Stimulated activated effector memory CD8-positive, alpha-beta T cell treated with anti-CD3 and anti-CD28 coated beads, Interleukin-12 subunit alpha, Interleukin-12 subunit beta, amount 100 ng/mL, for 72 hours (primary cell): ENCODE measurements around the gene PTPRA.

Experiments used
- ATAC-seq: fragments of 150-1000 bp; cut with Tn5 transposase; 2 replicates; pipeline ENCODE4 v1.10.0; 2021
- DNase-seq, 2 donors: peaks; one replicate each; pipeline ENCODE4 v3.0.0; 2021 to 2022; ENCODE audit warnings: low spot score in 2 of 2
- H3K27ac Mint-ChIP-seq: one replicate; pipeline ENCODE4 v1.8.0; 2022; ENCODE audit warnings: mild to moderate bottlenecking, mixed read lengths
- H3K36me3 Mint-ChIP-seq: one replicate; pipeline ENCODE4 v1.8.0; 2022; ENCODE audit warnings: mild to moderate bottlenecking, mixed read lengths
- H3K4me1 Mint-ChIP-seq: one replicate; pipeline ENCODE4 v1.8.0; 2022; ENCODE audit warnings: mixed read lengths
- H3K4me3 Mint-ChIP-seq: one replicate; pipeline ENCODE4 v1.8.0; 2022; ENCODE audit warnings: mild to moderate bottlenecking, mixed read lengths
- H3K9me3 Mint-ChIP-seq: one replicate; pipeline ENCODE4 v1.8.0; 2022; ENCODE audit warnings: mixed read lengths

The PTPRA gene

GRCh38 chr20:2871111-2871465, 2.2 kb upstream of the PTPRA start:
- Mint-ChIP-seq H3K4me1 (peaks cover 59% of the 10 kb centered on the region), H3K27ac (peak overlapping the region; percentile 75)

DNA sequence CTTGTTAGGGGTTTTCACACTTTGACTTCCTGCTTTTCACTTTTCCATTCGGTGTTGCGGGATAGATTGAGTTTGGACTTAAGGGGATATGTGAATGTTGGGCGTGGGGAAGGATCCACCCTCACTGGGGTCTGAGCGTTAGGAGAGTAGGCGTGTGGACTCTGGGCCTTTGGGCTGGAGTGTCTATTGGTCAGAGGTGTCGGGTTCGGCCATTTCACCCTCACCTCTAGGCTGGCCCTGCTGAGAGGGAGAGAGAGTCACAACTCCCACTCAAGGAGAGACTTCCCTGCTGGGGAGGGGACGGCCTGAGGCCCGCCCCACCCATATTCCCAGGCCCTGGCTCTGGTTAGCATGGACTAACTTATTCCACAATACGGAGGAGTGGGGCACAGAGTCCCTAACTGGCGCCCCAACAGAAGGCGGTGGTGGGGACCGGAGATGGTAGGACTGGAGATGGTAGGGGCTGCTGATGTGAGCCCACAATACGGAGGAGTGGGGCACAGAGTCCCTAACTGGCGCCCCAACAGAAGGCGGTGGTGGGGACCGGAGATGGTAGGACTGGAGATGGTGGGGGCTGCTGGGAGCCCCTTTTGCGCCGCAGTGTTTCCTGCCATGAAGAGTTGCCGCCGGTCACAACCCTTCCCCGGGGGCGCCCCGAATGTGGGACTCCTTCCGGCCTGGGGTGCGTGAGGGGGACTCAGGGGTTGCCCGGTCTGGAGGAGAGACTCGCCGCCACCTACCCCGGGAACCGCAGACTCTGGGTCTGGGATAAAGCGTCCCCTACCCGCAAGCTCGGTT, 1.4 kb upstream of the PTPRA start:
- Mint-ChIP-seq H3K4me3 (peak overlapping the region; percentile 93), H3K4me1 (peaks cover 61% of the 10 kb centered on the region), H3K9me3 (no peaks in the 10 kb centered on the region), H3K36me3 (peaks cover 32% of the 10 kb centered on the region), H3K27ac (peak overlapping the region; percentile 75)
- peak; percentile 1 for ATAC-seq
- DNase-seq: peak in 1 of 2 donors; percentile 16

More at GRCh38 chr20:2871111-2871465, 2.2 kb upstream of the PTPRA start:
- DNase-seq (no peak), ATAC-seq (no peak)
- peak overlapping the region; percentile 93 for H3K4me3 Mint-ChIP-seq
- peaks cover 32% of the 10 kb centered on the region for H3K36me3 Mint-ChIP-seq
- H3K9me3 Mint-ChIP-seq: no peaks in the 10 kb centered on the region

DNA sequence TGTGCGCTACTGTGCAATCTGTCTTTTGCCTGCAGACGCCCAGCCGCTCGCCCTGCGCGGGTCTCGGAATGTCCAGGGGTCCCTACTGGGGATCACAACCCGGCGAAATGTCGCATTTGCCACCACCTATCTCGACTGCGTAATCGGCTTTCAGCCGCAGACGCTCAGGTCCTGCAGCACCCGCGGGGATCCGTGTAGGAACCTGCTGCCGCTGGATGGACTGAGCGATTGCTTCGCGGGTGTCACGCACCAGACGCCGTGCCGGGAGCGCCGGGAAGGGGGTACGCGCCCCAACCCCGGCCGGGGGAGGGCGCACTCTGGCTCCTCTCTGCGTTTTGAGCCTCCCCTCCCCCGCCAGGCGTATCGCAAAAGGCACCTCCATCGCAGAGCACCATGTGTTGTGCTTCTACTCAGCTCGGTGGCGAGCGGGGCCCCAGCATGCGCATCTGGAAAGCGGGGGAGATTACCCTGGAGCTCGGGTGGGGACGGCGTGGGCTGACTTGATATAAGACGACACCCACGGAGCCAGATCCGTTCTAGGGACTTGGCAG, 747 bp upstream of the PTPRA start:
- Mint-ChIP-seq H3K4me3 (peak overlapping the region; percentile 93), H3K27ac (peak overlapping the region; percentile 89), H3K4me1 (peaks cover 56% of the 10 kb centered on the region), H3K9me3 (no peaks in the 10 kb centered on the region), H3K36me3 (peaks cover 32% of the 10 kb centered on the region)
- ATAC-seq (peak; percentile 61), DNase-seq (peak; percentile 61 to 86)

DNA sequence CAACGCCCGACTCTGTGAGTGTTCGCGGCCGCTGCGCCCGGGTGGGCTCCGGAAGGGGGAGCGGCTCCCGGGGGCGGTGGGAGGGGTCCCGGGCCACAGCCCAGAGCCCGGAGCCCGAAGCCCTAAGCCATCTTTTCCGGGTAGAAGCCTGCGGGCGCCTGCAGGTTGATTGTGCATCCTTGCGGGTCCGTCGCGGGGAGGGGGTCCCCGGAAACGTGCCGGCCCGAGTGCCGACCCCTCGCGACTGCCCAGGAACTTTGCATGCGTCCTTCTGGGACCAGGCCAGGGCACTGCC, 413 bp downstream of the PTPRA start:
- Mint-ChIP-seq H3K27ac (peak overlapping the region; percentile 91), H3K9me3 (no peaks in the 10 kb centered on the region), H3K36me3 (peaks cover 36% of the 10 kb centered on the region), H3K4me1 (peaks cover 58% of the 10 kb centered on the region), H3K4me3 (peak overlapping the region; percentile 93)
- DNase-seq (peak; percentile 54 to 84), ATAC-seq (no peak)

- no peak for DNase-seq
- peak overlapping the region; percentile 91 for H3K27ac Mint-ChIP-seq
- peaks cover 64% of the 10 kb centered on the region for H3K4me1 Mint-ChIP-seq
- no peak for ATAC-seq
- peak overlapping the region; percentile 93 for H3K4me3 Mint-ChIP-seq
- no peaks in the 10 kb centered on the region for H3K9me3 Mint-ChIP-seq
- peaks cover 36% of the 10 kb centered on the region for H3K36me3 Mint-ChIP-seq
These were observed 1.2 kb downstream of the PTPRA start for GRCh38 chr20:2874456-2874855.

DNA sequence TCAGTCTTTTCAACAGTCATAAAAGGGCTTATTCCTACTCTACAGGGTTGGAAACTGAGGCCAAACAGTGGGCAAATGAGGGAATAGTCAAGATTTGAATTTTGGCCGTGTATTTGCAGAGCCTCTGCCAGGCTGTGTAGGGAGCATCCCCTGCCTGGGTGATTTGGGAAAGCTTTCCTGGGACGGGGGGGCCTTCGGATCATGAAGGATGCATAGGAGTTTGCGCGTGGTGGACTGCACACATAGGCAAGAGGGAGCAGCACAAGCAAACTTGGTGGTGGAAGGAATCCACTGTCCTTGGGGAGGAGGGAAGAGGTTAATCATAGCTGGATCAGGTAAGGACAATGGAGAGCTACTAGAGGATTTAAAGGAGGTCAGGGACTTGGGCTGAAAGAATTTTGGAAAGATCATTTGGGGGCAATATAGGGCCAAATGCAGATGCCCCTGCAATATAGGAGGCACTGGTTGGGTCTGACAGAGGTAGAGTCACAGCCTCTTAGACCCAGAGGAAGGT, 2.5 kb downstream of the PTPRA start:
- Mint-ChIP-seq H3K4me1 (peaks cover 68% of the 10 kb centered on the region), H3K27ac (no peak overlapping the region)

GRCh38 chr20:2878515-2878914, 5.2 kb downstream of the PTPRA start:
- H3K36me3 Mint-ChIP-seq: peaks cover 34% of the 10 kb centered on the region
- H3K9me3 Mint-ChIP-seq: no peaks in the 10 kb centered on the region
- DNase-seq: no peak
- no peak for ATAC-seq
- peaks cover 56% of the 10 kb centered on the region for H3K4me1 Mint-ChIP-seq
- peak overlapping the region; percentile 20 for H3K27ac Mint-ChIP-seq
- no peak overlapping the region for H3K4me3 Mint-ChIP-seq

More for the DNA sequence above, 2.5 kb downstream of the PTPRA start:
- DNase-seq: no peak
- no peak for ATAC-seq
- H3K4me3 Mint-ChIP-seq: peak overlapping the region; percentile 93
- peaks cover 36% of the 10 kb centered on the region for H3K36me3 Mint-ChIP-seq
- H3K9me3 Mint-ChIP-seq: no peaks in the 10 kb centered on the region

DNA sequence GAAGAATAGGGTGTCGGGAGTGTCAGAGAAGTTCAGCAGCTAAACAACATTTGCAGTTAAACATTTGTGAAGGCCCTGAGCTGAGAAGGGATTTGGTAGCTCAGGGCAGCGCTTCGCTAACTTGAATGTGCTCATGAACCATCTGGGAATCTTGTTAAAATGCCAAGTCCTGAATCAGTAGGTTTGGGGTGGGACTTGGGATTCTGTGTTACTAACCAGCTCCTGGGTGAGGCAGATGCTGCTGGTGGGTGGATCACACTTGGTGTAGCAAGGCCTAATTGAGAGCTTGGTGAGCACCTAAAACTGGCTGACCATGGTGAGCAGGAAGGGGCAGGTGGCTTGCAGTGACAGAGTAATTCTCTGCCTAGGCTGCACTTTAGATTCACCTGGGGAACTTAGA, 5.9 kb downstream of the PTPRA start:
- peak overlapping the region; percentile 20 for H3K27ac Mint-ChIP-seq
- no peak for ATAC-seq

GRCh38 chr20:2880650-2881049, 7.4 kb downstream of the PTPRA start:
- H3K4me1 Mint-ChIP-seq: peaks cover 63% of the 10 kb centered on the region
- DNase-seq (no peak), ATAC-seq (no peak)
- no peaks in the 10 kb centered on the region for H3K9me3 Mint-ChIP-seq
- H3K27ac Mint-ChIP-seq: no peak overlapping the region
- H3K4me3 Mint-ChIP-seq: no peak overlapping the region
- peaks cover 32% of the 10 kb centered on the region for H3K36me3 Mint-ChIP-seq

More for the DNA sequence above, 5.9 kb downstream of the PTPRA start:
- Mint-ChIP-seq H3K36me3 (peaks cover 39% of the 10 kb centered on the region), H3K9me3 (no peaks in the 10 kb centered on the region), H3K4me3 (no peak overlapping the region), H3K4me1 (peaks cover 62% of the 10 kb centered on the region)
- no peak for DNase-seq

GRCh38 chr20:2883726-2884637, 10.7 kb downstream of the PTPRA start:
- H3K27ac Mint-ChIP-seq: peak overlapping the region; percentile 4
- peaks cover 28% of the 10 kb centered on the region for H3K36me3 Mint-ChIP-seq
- peaks cover 64% of the 10 kb centered on the region for H3K4me1 Mint-ChIP-seq
- DNase-seq (no peak), ATAC-seq (peak; percentile 55)
- H3K9me3 Mint-ChIP-seq: no peaks in the 10 kb centered on the region
- H3K4me3 Mint-ChIP-seq: peak overlapping the region; percentile 40

GRCh38 chr20:2887715-2888114, 14.4 kb downstream of the PTPRA start:
- Mint-ChIP-seq H3K4me3 (no peak overlapping the region), H3K4me1 (peaks cover 76% of the 10 kb centered on the region), H3K27ac (peak overlapping the region; percentile 32), H3K36me3 (peaks cover 23% of the 10 kb centered on the region), H3K9me3 (no peaks in the 10 kb centered on the region)
- ATAC-seq (no peak), DNase-seq (peak in 1 of 2 donors; percentile 45)

DNA sequence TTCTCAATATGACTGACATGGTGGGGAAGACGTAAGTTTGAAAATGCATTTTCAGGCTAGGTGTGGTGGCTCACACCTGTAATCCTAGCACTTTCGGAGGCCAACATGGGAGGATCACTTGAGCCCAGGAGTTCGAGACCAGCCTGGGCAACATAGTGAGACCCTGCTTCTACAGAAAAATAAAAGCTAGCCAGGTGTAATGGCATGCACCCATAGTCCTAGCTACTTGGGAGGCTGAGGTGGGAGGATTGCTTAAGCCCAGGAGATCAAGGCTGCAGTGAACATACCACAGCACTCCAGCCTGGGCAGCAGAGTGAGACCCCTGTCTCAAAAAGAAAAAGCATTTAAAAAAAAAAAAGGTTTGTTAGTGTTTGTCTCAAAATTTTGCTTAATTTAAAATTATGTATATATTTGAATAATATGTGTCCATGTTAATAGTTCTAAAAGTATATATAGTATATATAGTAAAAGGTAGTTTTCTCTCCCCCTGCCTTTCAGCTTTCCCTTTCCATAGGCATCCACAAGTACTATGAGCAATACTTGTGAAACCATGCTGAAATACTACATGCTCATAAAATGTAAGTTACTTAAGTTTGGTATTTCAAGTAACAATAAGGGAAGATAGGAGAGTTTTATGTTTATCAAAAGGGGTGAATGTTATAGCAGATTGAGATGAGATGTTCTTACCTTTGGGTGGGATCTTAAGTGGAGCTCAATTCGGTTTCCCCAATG, 15.1 kb downstream of the PTPRA start:
- Mint-ChIP-seq H3K9me3 (no peaks in the 10 kb centered on the region), H3K4me1 (peaks cover 79% of the 10 kb centered on the region), H3K4me3 (no peak overlapping the region), H3K27ac (peak overlapping the region; percentile 32), H3K36me3 (peaks cover 19% of the 10 kb centered on the region)
- no peak for DNase-seq
- no peak for ATAC-seq

- DNase-seq (no peak), ATAC-seq (no peak)
- H3K36me3 Mint-ChIP-seq: peaks cover 13% of the 10 kb centered on the region
- H3K4me1 Mint-ChIP-seq: peaks cover 75% of the 10 kb centered on the region
- no peak overlapping the region for H3K27ac Mint-ChIP-seq
- H3K9me3 Mint-ChIP-seq: no peaks in the 10 kb centered on the region
- H3K4me3 Mint-ChIP-seq: no peak overlapping the region
These were observed 15.9 kb downstream of the PTPRA start for GRCh38 chr20:2889209-2889608.

DNA sequence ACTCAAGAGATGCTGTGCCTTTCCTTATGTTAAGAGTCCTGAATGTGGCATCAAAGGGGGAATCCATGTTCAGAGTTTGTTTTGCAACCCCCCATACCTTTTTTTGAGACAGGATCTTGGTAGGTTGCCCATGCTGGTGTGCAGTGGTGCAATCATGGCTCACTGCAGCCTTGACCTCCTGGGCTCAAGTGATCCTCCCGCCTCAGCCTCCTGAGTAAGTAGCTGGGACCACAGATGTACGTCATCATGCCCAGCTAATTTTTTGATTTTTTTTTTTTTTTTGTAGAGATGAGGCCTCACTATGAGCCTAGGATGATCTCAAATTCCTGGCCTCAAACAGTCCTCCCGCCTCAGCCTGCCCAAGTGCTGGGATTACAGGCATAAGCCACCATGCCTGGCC, 16.5 kb downstream of the PTPRA start:
- Mint-ChIP-seq H3K27ac (peak overlapping the region; percentile 44), H3K4me3 (no peak overlapping the region), H3K36me3 (peaks cover 10% of the 10 kb centered on the region), H3K9me3 (no peaks in the 10 kb centered on the region), H3K4me1 (peaks cover 71% of the 10 kb centered on the region)
- DNase-seq: no peak
- ATAC-seq: no peak

GRCh38 chr20:2890742-2891141, 17.5 kb downstream of the PTPRA start:
- Mint-ChIP-seq H3K4me1 (peaks cover 62% of the 10 kb centered on the region), H3K4me3 (no peak overlapping the region), H3K9me3 (no peaks in the 10 kb centered on the region), H3K36me3 (peaks cover 7% of the 10 kb centered on the region), H3K27ac (peak overlapping the region; percentile 44)
- DNase-seq (no peak), ATAC-seq (peak; percentile 46)
